PC-9 (cell line): ENCODE results near the gene B3GAT1. TPM values are rescaled to one million over a fixed set of nuclear protein-coding genes. Genes with fewer than 3 reads are reported as not detected.

ENCODE experiments used
- Bru-seq: library from RNA; stranded (reverse); fragments of 400-500 nt; gene quantifications from one replicate; lab custom pipeline; 2021; lab: Mats Ljungman, UMichigan
- BruChase-seq, 2 experiments: library from RNA; stranded (reverse); fragments of 400-500 nt; gene quantifications; one replicate each; lab custom pipeline; 2021; lab: Mats Ljungman, UMichigan
- BruUV-seq: library from RNA; stranded (reverse); fragments of 400-500 nt; replicated peaks from 2 replicates; lab custom pipeline; 2021; lab: Mats Ljungman, UMichigan
- CTCF ChIA-PET: fragments of 300-600 bp; sonication (Branson Sonifier 250); formaldehyde crosslinking; loops from one replicate; lab custom pipeline; 2022; ENCODE audit warnings: antibody characterized with exemption; lab: Charles Lee
- POLR2A ChIA-PET: fragments of 300-600 bp; sonication (Branson Sonifier 250); formaldehyde crosslinking; loops from one replicate; lab custom pipeline; 2022; ENCODE audit warnings: antibody characterized with exemption; ENCODE audit not compliant: unreplicated experiment; lab: Charles Lee
- DNase-seq, 2 experiments: peaks; one replicate each; pipeline versions ENCODE4 v3.0.0 to v3.0.0-alpha.2; 2015 to 2022; ENCODE audit warnings: mixed read lengths in 1 of 2
- H2AFZ ChIP-seq: fragments of 200-600 bp; sonication (generic); 2 replicates; pipeline ENCODE4 v1.8.1; 2017; ENCODE audit warnings: antibody characterized with exemption
- H3F3A ChIP-seq: fragments of 200-600 bp; sonication (generic); 2 replicates; pipeline ENCODE4 v1.8.1; 2017; ENCODE audit warnings: antibody characterized with exemption, mild to moderate bottlenecking, low read depth; ENCODE audit not compliant: insufficient read depth
- H3K27ac ChIP-seq: fragments of 200-600 bp; sonication (generic); 2 replicates; pipeline ENCODE4 v1.6.1; 2016; ENCODE audit warnings: mixed run types
- H3K27me3 ChIP-seq: fragments of 200-600 bp; sonication (generic); 2 replicates; pipeline ENCODE4 v1.6.1; 2016; ENCODE audit warnings: low read depth, mixed run types; ENCODE audit not compliant: insufficient read depth
- H3K36me3 ChIP-seq: fragments of 200-600 bp; sonication (generic); 2 replicates; pipeline ENCODE4 v1.6.1; 2016; ENCODE audit warnings: low read depth, mixed run types
- H3K4me1 ChIP-seq: fragments of 200-600 bp; sonication (generic); replicated peaks from 2 replicates; pipeline ENCODE4 v1.6.1; 2016; ENCODE audit warnings: mixed run types; ENCODE audit not compliant: insufficient read depth
- H3K4me2 ChIP-seq: fragments of 200-600 bp; sonication (generic); 2 replicates; pipeline ENCODE4 v1.6.1; 2017; ENCODE audit warnings: mixed run types
- H3K4me3 ChIP-seq: fragments of 200-600 bp; sonication (generic); 2 replicates; pipeline ENCODE4 v1.6.1; 2016; ENCODE audit warnings: mixed run types
- H3K79me2 ChIP-seq: fragments of 200-600 bp; sonication (generic); 2 replicates; pipeline ENCODE4 v1.6.1; 2017; ENCODE audit warnings: low read depth, mixed run types
- H3K9me2 ChIP-seq: fragments of 200-600 bp; sonication (generic); 2 replicates; pipeline ENCODE4 v1.8.1; 2017; ENCODE audit warnings: mild to moderate bottlenecking; ENCODE audit not compliant: insufficient read depth
- H3K9me3 ChIP-seq: fragments of 200-600 bp; sonication (generic); 2 replicates; pipeline ENCODE4 v1.8.1; 2016; ENCODE audit warnings: low read depth; ENCODE audit not compliant: insufficient read depth
- H4K20me1 ChIP-seq: fragments of 200-600 bp; sonication (generic); 2 replicates; pipeline ENCODE4 v1.8.1; 2017; ENCODE audit not compliant: insufficient read depth
- CTCF ChIP-seq: fragments of 200-600 bp; sonication (generic); conservative IDR thresholded peaks from 2 replicates; pipeline ENCODE4 v1.6.1; 2017; ENCODE audit warnings: mixed run types, antibody characterized with exemption, mild to moderate bottlenecking, moderate library complexity
- EZH2 ChIP-seq: fragments of 200-600 bp; sonication (generic); IDR thresholded peaks from 2 replicates; pipeline ENCODE4 v1.8.0; 2017; ENCODE audit warnings: antibody characterized with exemption, low read depth
- intact Hi-C: fragments of 100-400 bp; cut with micrococcal nuclease; formaldehyde crosslinking; loops from one replicate; pipeline ENCODE4 v1.10.0; 2022; ENCODE audit not compliant: unreplicated experiment
- long read RNA-seq: library from polyadenylated mRNA; stranded (forward); transcript quantifications from one replicate; pipeline ENCODE4 v2.0.0, GENCODE V29; 2022
- total RNA-seq: library from RNA; stranded (reverse); gene quantifications from 2 replicates; pipeline ENCODE4 v1.2.3, GENCODE V29; 2021

The B3GAT1 gene
- total RNA-seq (not detected in 2 replicates), Bru-seq, nascent RNA (not detected), BruChase-seq, experiment 1, labeled RNA remaining after a 2-hour chase (not detected), BruChase-seq, experiment 2, labeled RNA remaining after a 6-hour chase (not detected)
- long read RNA-seq = 0 reads

- intact Hi-C loops = no loop called here
- Histone ChIP-seq H3K27me3 (peaks cover 79% of the 10 kb centered on the region), H3K27ac (no peak within 1 kb of the TSS), H3K79me2 (no peaks in the 10 kb centered on the region), H3K9me3 (no peaks in the 10 kb centered on the region), H4K20me1 (no peaks in the 10 kb centered on the region), H3K9me2 (no peaks in the 10 kb centered on the region), H3F3A (no peaks in the 10 kb centered on the region), H2AFZ (no peak within 1 kb of the TSS), H3K4me3 (no peak within 1 kb of the TSS), H3K4me2 (no peak within 1 kb of the TSS), H3K4me1 (no peaks in the 10 kb centered on the region), H3K36me3 (no peaks in the 10 kb centered on the region)
- BruUV-seq = no TSS peak
- ChIA-PET POLR2A (no interaction called here), CTCF (no interaction called here)
- no peak for DNase-seq
- TF ChIP-seq EZH2 (no peak), CTCF (no peak)
These were observed at the start of gene B3GAT1 for GRCh38 chr11:134412203-134413042. TSS of gene B3GAT1 (minus strand) at chr11:134412242. CDS start at chr11:134387659, 24,583 bp downstream.

GRCh38 chr11:134461621-134462020 lies 49.6 kb upstream of the B3GAT1 start:
- BruUV-seq = no TSS peak

GRCh38 chr11:134460881-134461280 lies 48.8 kb upstream of the B3GAT1 start:
- H3K9me3 ChIP-seq = no peaks in the 10 kb centered on the region
- no peaks in the 10 kb centered on the region for H3K4me1 ChIP-seq
- no peak overlapping the region for H2AFZ ChIP-seq
- no peak for DNase-seq
- TF ChIP-seq EZH2 = no peak
- TF ChIP-seq CTCF = no peak
- intact Hi-C loops = no loop called here
- no peak overlapping the region for H3K4me3 ChIP-seq
- no peak overlapping the region for H3K27ac ChIP-seq
- H3K36me3 ChIP-seq = no peaks in the 10 kb centered on the region
- no peaks in the 10 kb centered on the region for H3K79me2 ChIP-seq
- ChIA-PET POLR2A (no interaction called here), CTCF (no interaction called here)
- no peak overlapping the region for H3K4me2 ChIP-seq
- no TSS peak for BruUV-seq
- H4K20me1 ChIP-seq = no peaks in the 10 kb centered on the region
- no peaks in the 10 kb centered on the region for H3F3A ChIP-seq
- H3K9me2 ChIP-seq = no peaks in the 10 kb centered on the region
- H3K27me3 ChIP-seq = peaks cover 83% of the 10 kb centered on the region

More at GRCh38 chr11:134461621-134462020, 49.6 kb upstream of the B3GAT1 start:
- no peaks in the 10 kb centered on the region for H3K79me2 ChIP-seq
- no peak overlapping the region for H3K4me2 ChIP-seq
- H3K9me2 ChIP-seq = no peaks in the 10 kb centered on the region
- H3K9me3 ChIP-seq = no peaks in the 10 kb centered on the region
- H3K4me3 ChIP-seq = no peak overlapping the region
- H3K4me1 ChIP-seq = no peaks in the 10 kb centered on the region
- peaks cover 84% of the 10 kb centered on the region for H3K27me3 ChIP-seq
- POLR2A ChIA-PET = no interaction called here
- TF ChIP-seq EZH2 (no peak), CTCF (no peak)
- H3K36me3 ChIP-seq = no peaks in the 10 kb centered on the region
- no peaks in the 10 kb centered on the region for H4K20me1 ChIP-seq
- H2AFZ ChIP-seq = no peak overlapping the region
- no peak overlapping the region for H3K27ac ChIP-seq
- H3F3A ChIP-seq = no peaks in the 10 kb centered on the region
- no peak for DNase-seq
- intact Hi-C loops = no loop called here
- CTCF ChIA-PET = no interaction called here
